DMS79 (cell line): ENCODE data around the gene AUTS2.
"Not testable (repeated sequence)": the region's sequence is repeated elsewhere in the genome, so short reads cannot be mapped to it uniquely, and the experiment has no call there.

Experiments
- DNase-seq: peaks from one replicate; lab custom pipeline; 2025; lab: John Stamatoyannopoulos, UW

AUTS2 gene

DNA sequence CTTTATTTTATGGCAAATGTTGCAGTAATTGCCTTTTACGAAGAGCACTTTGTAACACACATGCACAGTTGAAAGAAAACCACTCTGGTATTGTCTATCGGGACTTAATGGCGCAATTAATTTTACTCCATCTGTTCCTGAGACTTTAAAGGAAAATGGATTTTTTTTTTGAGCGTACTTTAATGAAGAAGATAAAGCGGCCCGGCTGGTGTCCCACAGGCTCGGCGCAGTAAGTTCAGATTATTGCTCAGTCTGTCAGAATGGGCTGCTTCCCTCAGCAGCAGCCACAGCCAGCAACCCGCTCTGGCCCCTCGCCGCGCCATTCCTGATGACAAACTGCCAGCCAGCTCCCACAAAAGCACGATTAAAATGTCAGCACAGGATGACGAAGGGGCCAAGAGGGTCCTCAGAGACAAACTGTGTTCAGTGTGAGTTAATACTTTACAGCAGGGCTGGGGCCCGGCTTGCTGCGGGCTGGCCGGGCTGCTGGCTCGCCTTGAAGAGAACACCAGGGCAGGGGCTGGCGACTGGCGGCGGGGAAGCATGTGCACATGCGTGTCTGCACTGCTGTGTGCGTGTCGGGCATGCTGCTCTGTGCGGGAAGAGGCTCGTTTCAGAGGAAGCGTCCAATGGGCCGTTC lies 1032.7 kb downstream of the AUTS2 start:
- DNase-seq, result peak; percentile 14

GRCh38 chr7:70631718-70632117 lies 1033.4 kb downstream of the AUTS2 start:
- no peak for DNase-seq

DNA sequence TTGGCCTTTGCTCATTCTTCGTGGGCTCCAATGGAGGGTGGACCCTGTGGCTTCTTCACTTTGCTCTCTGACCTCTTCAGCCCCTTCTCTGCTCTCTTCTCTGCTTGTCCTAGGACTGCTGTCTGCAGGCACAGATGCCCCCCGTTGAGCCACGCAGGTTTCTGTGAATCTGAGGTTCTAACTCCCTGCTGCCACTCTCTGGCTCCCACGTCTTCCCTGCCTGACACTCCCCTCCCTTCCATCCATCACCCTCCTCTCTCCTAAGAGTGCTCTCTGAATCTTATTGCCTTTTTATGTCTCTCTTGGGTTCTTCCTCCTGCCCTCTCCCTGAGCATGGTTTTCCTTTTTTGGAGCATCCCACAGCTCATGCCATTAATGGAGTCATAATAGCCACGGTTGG lies 1034.1 kb downstream of the AUTS2 start:
- no peak for DNase-seq

- DNase-seq, result no peak
Measured at GRCh38 chr7:70634071-70634470, 1035.8 kb downstream of the AUTS2 start.

DNA sequence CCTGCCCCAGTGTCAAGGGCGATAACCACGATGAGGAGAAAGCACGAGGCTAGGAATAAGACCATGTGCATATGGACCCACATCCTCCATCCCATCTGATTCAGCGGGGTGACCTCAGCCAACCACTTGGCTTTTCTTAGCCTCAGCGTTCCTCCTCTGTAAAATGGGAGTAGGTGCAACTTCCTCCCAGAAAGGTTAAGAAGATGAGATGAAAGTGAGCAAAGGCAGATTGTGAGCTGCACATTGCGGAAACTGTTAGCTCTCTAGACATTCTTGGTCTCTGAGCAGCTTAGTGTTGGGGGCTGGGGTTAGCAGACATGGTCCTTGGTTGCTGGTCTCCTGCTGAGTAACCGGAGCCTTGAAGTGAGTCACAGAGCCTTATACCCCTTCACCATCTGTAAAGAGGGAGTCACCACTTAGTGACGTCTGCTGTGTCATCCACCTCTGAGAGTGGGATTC lies 1036.4 kb downstream of the AUTS2 start:
- DNase-seq, result no peak

GRCh38 chr7:70635633-70636032 lies 1037.4 kb downstream of the AUTS2 start:
- DNase-seq, result no peak

GRCh38 chr7:70636169-70636568 lies 1037.9 kb downstream of the AUTS2 start:
- DNase-seq, result no peak

- DNase-seq, result peak; percentile 33
Measured at GRCh38 chr7:70637726-70638125, 1039.5 kb downstream of the AUTS2 start.

- DNase-seq, result no peak
Measured at GRCh38 chr7:70638158-70639107, 1040.2 kb downstream of the AUTS2 start.

DNA sequence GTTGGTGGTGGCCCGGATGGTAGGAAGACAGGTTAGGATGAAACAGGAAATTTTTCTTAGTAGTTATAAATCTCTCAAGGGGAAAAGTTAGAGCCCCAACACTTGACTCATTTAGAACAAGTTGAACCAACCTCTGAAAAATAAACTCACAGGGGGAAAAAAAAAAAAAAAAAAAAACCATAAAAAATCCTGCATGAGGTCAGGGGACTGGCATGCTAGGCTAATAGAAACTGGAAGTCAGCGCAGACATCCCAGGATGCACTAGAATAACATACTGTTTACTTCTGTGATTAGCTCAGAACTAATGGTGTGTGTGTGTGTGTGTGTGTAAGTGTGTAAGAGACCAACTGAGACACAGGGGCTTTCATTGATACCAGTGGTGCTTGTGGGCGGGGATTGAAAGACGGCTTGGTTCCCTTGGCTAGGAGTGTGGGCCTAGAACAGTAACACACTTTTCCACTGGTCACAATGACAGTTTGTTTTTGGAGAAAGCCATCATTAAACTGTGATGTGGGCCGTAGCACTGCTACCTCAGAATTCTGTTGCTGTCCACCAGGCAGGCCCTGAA lies 1042.1 kb downstream of the AUTS2 start:
- no peak for DNase-seq

DNA sequence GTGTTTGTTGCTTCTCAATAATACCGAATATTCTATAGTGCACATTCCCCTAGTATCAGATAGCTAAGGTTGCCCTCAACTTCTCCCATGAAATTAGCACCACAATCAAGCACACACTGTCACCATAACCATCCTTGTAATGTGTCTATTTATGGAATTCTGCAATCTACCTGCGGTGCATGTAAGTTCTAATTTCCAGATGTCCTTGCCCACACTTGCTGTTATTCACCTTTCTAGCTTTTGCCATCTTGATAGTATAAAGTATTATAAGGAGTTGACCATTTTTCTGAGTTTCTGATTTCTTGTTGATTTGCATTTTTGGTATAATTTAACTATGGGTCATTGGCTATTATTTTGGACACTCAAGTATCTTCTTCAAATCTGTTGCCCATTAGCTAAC lies 1043.6 kb downstream of the AUTS2 start:
- no peak for DNase-seq

DNA sequence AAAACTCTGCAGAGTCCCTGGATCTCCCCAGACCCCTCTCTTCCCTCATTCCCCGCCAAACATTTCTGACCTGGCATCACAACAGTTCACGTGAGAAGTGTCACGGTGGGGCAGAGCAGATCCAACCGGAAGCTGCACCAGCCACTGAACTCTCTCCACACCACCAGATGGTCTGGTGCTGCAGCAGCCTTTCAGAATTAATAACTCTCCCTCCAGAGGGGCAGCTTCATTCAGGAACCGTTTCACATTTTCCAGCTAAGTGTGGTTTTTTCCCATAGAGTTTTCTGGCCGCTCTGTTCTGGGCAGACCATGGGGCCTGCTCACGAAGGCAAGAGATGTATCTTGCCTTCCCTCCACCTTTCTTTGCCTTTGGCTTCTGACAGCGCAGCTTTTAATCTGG lies 1047.0 kb downstream of the AUTS2 start:
- DNase-seq, result no peak

GRCh38 chr7:70645876-70646351 lies 1047.6 kb downstream of the AUTS2 start:
- DNase-seq, result no peak

GRCh38 chr7:70646536-70647248 lies 1048.4 kb downstream of the AUTS2 start:
- DNase-seq, result no peak

GRCh38 chr7:70647801-70648498 lies 1049.7 kb downstream of the AUTS2 start:
- DNase-seq, result no peak

DNA sequence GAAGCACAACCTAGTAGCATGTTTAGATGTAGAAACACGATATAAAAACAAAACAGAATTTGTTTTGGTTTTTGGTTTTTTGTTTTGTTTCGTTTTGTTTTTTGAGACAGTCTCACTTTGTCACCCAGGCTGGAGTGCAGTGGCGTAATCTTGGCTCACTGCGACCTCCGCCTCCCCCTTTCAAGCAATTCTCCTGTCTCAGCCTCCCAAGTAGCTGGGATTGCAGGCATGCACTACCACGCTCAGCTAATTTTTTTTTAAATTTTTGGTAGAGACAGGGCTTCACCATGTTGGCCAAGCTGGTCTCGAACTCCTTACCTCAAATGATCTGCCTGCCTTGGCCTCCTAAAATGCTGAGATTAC lies 1050.2 kb downstream of the AUTS2 start:
- not testable (repeated sequence) for DNase-seq

DNA sequence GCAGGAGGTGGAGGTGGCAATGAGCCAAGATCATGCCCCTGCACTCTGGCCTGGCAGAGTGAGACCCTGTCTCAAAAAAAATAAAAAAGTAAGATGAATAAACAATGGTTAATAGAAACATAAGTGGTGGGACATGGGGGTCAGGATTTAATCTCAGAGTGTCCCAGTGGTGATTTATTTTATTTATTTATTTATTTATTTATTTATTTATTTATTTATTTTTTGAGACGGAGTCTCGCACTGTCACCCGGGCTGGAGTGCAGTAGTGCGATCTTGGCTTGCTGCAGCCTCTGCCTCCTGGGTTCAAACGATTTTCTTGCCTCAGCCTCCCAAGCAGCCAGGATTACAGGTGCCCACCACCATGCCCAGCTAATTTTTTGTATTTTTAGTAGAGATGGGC lies 1051.0 kb downstream of the AUTS2 start:
- DNase-seq, result no peak

GRCh38 chr7:70654146-70654545 lies 1055.9 kb downstream of the AUTS2 start:
- DNase-seq, result no peak

GRCh38 chr7:70654979-70655378 lies 1056.7 kb downstream of the AUTS2 start:
- DNase-seq, result no peak

GRCh38 chr7:70655694-70656093 lies 1057.4 kb downstream of the AUTS2 start:
- DNase-seq, result no peak

DNA sequence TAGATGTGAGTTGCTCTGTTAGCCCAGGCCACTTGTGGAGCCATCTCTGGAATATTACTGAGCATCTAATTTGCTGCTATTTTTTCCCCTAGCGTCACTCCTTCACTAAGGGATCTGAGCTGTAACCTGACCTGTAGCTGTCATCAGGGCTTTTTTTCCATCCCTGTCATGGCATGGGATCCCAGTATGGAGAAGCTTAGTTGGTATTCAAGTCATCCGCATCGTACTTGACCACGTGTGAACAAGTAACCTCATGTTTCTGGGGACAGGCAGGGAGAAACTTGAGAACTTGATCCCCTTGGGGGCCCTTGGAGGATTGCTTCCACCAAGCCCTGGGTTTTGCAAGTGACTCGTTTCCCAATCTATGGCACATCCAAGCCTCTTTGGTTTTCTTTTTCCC lies 1059.3 kb downstream of the AUTS2 start:
- DNase-seq, result peak; percentile 34
